DMS 273 (cell line): ENCODE data around the gene GPC3.
"Not testable (repeated sequence)": the region's sequence is repeated elsewhere in the genome, so short reads cannot be mapped to it uniquely, and the experiment has no call there.

Source experiments
- DNase-seq: peaks from one replicate; lab custom pipeline; 2025; ENCODE audit not compliant: unreplicated experiment; lab: John Stamatoyannopoulos, UW

GPC3 gene

GRCh38 chrX:133792198-133792953 is 193.0 kb downstream of the GPC3 start:
- peak; percentile 97 for DNase-seq

GRCh38 chrX:133789829-133790228 is 195.6 kb downstream of the GPC3 start:
- no peak for DNase-seq

GRCh38 chrX:133786382-133786781 is 199.0 kb downstream of the GPC3 start:
- peak; percentile 36 for DNase-seq

- no peak for DNase-seq
Measured at GRCh38 chrX:133783274-133783673, 202.1 kb downstream of the GPC3 start.

- DNase-seq: peak; percentile 51
Measured at GRCh38 chrX:133781174-133781573, 204.2 kb downstream of the GPC3 start.

- DNase-seq: peak; percentile 57
Measured at GRCh38 chrX:133776072-133776471, 209.3 kb downstream of the GPC3 start.

- DNase-seq: no peak
Measured at GRCh38 chrX:133774807-133775206, 210.6 kb downstream of the GPC3 start.

- no peak for DNase-seq
Measured at GRCh38 chrX:133771086-133771646, 214.2 kb downstream of the GPC3 start.

GRCh38 chrX:133762976-133763548 is 222.3 kb downstream of the GPC3 start:
- DNase-seq: not testable (repeated sequence)

GRCh38 chrX:133754657-133755056 is 230.7 kb downstream of the GPC3 start:
- DNase-seq: no peak

GRCh38 chrX:133749951-133750350 is 235.4 kb downstream of the GPC3 start:
- DNase-seq: no peak

GRCh38 chrX:133749370-133749769 is 236.0 kb downstream of the GPC3 start:
- DNase-seq: peak; percentile 5

- no peak for DNase-seq
Measured at GRCh38 chrX:133747196-133747595, 238.2 kb downstream of the GPC3 start.

GRCh38 chrX:133746593-133746992 is 238.8 kb downstream of the GPC3 start:
- no peak for DNase-seq

- peak; percentile 25 for DNase-seq
Measured at GRCh38 chrX:133745349-133745748, 240.0 kb downstream of the GPC3 start.

- DNase-seq: no peak
Measured at GRCh38 chrX:133742602-133743305, 242.6 kb downstream of the GPC3 start.

GRCh38 chrX:133741303-133741702 is 244.1 kb downstream of the GPC3 start:
- DNase-seq: no peak

GRCh38 chrX:133726642-133727041 is 258.8 kb downstream of the GPC3 start:
- no peak for DNase-seq

- DNase-seq: peak; percentile 31
Measured at GRCh38 chrX:133726211-133726630, 259.2 kb downstream of the GPC3 start.

- DNase-seq: no peak
Measured at GRCh38 chrX:133723930-133724329, 261.5 kb downstream of the GPC3 start.

- no peak for DNase-seq
Measured at GRCh38 chrX:133722756-133723155, 262.6 kb downstream of the GPC3 start.

- not testable (repeated sequence) for DNase-seq
Measured at GRCh38 chrX:133720269-133720668, 265.1 kb downstream of the GPC3 start.
